ENCODE data around the gene CEP104. TPM values are rescaled to one million over a fixed set of nuclear protein-coding genes. Genes with fewer than 3 reads are reported as not detected.

Gene CEP104
- total and polyA plus RNA-seq, 9 of the 15 experiments (the other 6 are each of a cell fraction or from before 2014, with no cell fraction given) = 11.2 to 63.4 (median 42.6) TPM

- TF ChIP-seq RBM22 (IDR thresholded peaks at IDR 0.05; ENCODE audit: low read depth, low read length, poor library complexity, severe bottlenecking) = no peak
- TF ChIP-seq ZNF398 (CRISPR knock-in tag; IDR thresholded peaks at IDR 0.05) = no peak
- TF ChIP-seq KLF16 (IDR thresholded peaks at IDR 0.05) = no peak
- peak; percentile 83 for TF ChIP-seq CXXC5 (CRISPR knock-in tag; IDR thresholded peaks at IDR 0.05)
- TF ChIP-seq ZBTB11 (CRISPR knock-in tag; IDR thresholded peaks at IDR 0.05) = peak in 1 of 3 experiments; percentile 77; a peak in 2 of 6 replicates
- peak; percentile 95 for TF ChIP-seq U2AF1 (optimal IDR thresholded peaks at IDR 0.05; ENCODE audit: low read depth, low read length)
- TF ChIP-seq HCFC1 (IDR thresholded peaks at IDR 0.05; ENCODE audit: low read depth, low read length) = peak; percentile 89
- TF ChIP-seq, protein P1, sequence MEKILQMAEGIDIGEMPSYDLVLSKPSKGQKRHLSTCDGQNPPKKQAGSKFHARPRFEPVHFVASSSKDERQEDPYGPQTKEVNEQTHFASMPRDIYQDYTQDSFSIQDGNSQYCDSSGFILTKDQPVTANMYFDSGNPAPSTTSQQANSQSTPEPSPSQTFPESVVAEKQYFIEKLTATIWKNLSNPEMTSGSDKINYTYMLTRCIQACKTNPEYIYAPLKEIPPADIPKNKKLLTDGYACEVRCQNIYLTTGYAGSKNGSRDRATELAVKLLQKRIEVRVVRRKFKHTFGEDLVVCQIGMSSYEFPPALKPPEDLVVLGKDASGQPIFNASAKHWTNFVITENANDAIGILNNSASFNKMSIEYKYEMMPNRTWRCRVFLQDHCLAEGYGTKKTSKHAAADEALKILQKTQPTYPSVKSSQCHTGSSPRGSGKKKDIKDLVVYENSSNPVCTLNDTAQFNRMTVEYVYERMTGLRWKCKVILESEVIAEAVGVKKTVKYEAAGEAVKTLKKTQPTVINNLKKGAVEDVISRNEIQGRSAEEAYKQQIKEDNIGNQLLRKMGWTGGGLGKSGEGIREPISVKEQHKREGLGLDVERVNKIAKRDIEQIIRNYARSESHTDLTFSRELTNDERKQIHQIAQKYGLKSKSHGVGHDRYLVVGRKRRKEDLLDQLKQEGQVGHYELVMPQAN (IDR thresholded peaks at IDR 0.05; ENCODE audit: borderline replicate concordance) = peak; percentile 83; the same call in 1 of the 2 replicates
Measured at GRCh38 chr1:3796215-3797061, 60.6 kb downstream of the CEP104 start, which contains the start of gene LRRC47 (continued).
